ENCODE measurements around the gene MSRB3. TPM values are rescaled to one million over a fixed set of nuclear protein-coding genes. Genes with fewer than 3 reads are reported as not detected.
A peak's percentile ranks its signal among the peaks of the same experiment; 100 is the strongest.

MSRB3 gene
- total and polyA plus RNA-seq, 2 of the 4 experiments (the other 2 are of a cell fraction), result 31.7 to 35.7 TPM

DNA sequence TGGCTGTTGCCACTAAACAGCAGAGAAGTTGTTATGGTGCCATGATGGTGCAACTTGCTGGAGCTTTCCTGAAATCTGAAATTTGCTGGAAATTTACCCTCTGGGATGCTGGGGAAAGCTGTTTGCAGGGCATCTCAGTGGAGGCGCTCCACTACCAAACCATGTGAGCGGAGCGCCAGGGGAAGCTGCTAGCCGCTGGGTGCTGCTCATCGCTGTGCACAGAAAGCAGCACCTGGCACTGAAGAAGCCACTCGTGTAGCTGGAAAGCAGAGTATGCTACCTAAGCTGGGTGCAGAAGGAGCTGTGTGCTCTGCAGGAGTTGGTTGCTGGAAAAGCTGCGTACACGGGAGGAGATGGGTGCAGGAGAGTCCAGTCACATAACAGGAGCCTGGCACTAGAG, 53.0 kb downstream of the MSRB3 start:
- Histone ChIP-seq H3K9me1 (ENCODE audit: insufficient read depth, low read length) (0 out of 2 replicates have a peak, but pooled peaks cover 7% of the 10 kb centered on the region), H4K20me1 (ENCODE audit: insufficient read depth, low read length) (no peaks in the 10 kb centered on the region), H3K27me3 (ENCODE audit: control insufficient read depth, insufficient read depth, low read length) (no peaks in the 10 kb centered on the region), H3K36me3 (ENCODE audit: control insufficient read depth, insufficient read depth, low read length) (peaks cover 8% of the 10 kb centered on the region), H3K27ac (ENCODE audit: insufficient read depth, low read length) (peak overlapping the region; percentile 19; the same call in 1 of the 2 replicates), H3K4ac (ENCODE audit: low read depth, low read length) (no peak overlapping the region), H2BK20ac (ENCODE audit: low read depth, low read length) (no peak overlapping the region), H2AK9ac (replicated peaks; ENCODE audit: low read depth, low read length, poor library complexity) (no peak overlapping the region), H3K23ac (ENCODE audit: low read depth, low read length) (no peak overlapping the region), H4K91ac (ENCODE audit: insufficient read depth, low read depth, low read length) (no peak overlapping the region; the same call in 1 of the 2 replicates), H3K56ac (ENCODE audit: extremely low read depth, insufficient read depth, low read length) (no peak overlapping the region), H3K9ac (ENCODE audit: low read depth, low read length) (no peak overlapping the region), H3K18ac (ENCODE audit: low read depth, low read length) (no peak overlapping the region), H3K79me1 (ENCODE audit: low read depth in 1 of 2, low read length in 2 of 2) (peaks cover 3 to 13% of the 10 kb centered on the region in 2 experiments; a peak in 2 of 4 replicates), H2BK120ac (ENCODE audit: low read depth, low read length) (no peak overlapping the region), H2AFZ (replicated peaks; ENCODE audit: low read length, poor library complexity) (no peak overlapping the region), H3K4me3 (ENCODE audit: insufficient read depth, low read depth, low read length) (no peak overlapping the region), H3K4me2 (ENCODE audit: low read depth, low read length) (no peak overlapping the region), H3K14ac (replicated peaks; ENCODE audit: low read depth, low read length) (no peak overlapping the region), H4K5ac (ENCODE audit: low read depth, low read length) (0 out of 2 replicates have a peak overlapping the region, but pooled peaks have one; percentile 41), H2BK5ac (ENCODE audit: low read depth, low read length, poor library complexity, severe bottlenecking) (no peak overlapping the region), H3K9me3 (ENCODE audit: control insufficient read depth, insufficient read depth, low read length) (peaks cover 3% of the 10 kb centered on the region; the same call in 1 of the 2 replicates), H4K8ac (ENCODE audit: low read depth in 2 of 2, low read length in 2 of 2) (no peak overlapping the region), H3K4me1 (ENCODE audit: control insufficient read depth, insufficient read depth, low read length) (peaks cover 19% of the 10 kb centered on the region), H2BK15ac (ENCODE audit: low read depth, low read length) (no peak overlapping the region), H2AK5ac (ENCODE audit: low read depth, low read length) (0 out of 2 replicates have a peak overlapping the region, but pooled peaks have one; percentile 40)
- ChIA-PET CTCF (no interaction called here), POLR2A (ENCODE audit: unreplicated experiment) (no interaction called here)
- TF ChIP-seq, protein P1, sequence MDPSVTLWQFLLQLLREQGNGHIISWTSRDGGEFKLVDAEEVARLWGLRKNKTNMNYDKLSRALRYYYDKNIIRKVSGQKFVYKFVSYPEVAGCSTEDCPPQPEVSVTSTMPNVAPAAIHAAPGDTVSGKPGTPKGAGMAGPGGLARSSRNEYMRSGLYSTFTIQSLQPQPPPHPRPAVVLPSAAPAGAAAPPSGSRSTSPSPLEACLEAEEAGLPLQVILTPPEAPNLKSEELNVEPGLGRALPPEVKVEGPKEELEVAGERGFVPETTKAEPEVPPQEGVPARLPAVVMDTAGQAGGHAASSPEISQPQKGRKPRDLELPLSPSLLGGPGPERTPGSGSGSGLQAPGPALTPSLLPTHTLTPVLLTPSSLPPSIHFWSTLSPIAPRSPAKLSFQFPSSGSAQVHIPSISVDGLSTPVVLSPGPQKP (IDR thresholded peaks at IDR 0.05; ENCODE audit: borderline replicate concordance, low read depth, low read length), result no peak
- TF ChIP-seq RAD21 (IDR thresholded peaks at IDR 0.05; ENCODE audit: low read length), result no peak
- no peak for TF ChIP-seq FOS (IDR thresholded peaks at IDR 0.05; ENCODE audit: low read depth, low read length)
- no peak for TF ChIP-seq MAFK (IDR thresholded peaks at IDR 0.05; ENCODE audit: low read depth, low read length)
- no peak for TF ChIP-seq RCOR1 (IDR thresholded peaks at IDR 0.05; ENCODE audit: insufficient replicate concordance, low read length)
- TF ChIP-seq MXI1 (IDR thresholded peaks at IDR 0.05; ENCODE audit: borderline replicate concordance, low read depth, low read length), result no peak
- TF ChIP-seq SMC3 (IDR thresholded peaks at IDR 0.05; ENCODE audit: low read depth, low read length), result no peak
- no peak for TF ChIP-seq CEBPB (IDR thresholded peaks at IDR 0.05; ENCODE audit: low read depth, low read length)
- TF ChIP-seq RFX5 (IDR thresholded peaks at IDR 0.05; ENCODE audit: low read depth, low read length), result no peak
- TF ChIP-seq POLR2A (IDR thresholded peaks at IDR 0.05; ENCODE audit: low read depth, low read length), result no peak
- BruUV-seq (replicated peaks), result no TSS peak
- no peak for ATAC-seq (ENCODE audit: low read depth)
- DNase-seq, result no peak
- intact Hi-C loops (cut with micrococcal nuclease), result no loop called here
- in situ Hi-C loops (cut with MboI; ENCODE audit: low sequenced_read_pairs), result no loop called here
- WGBS, 2 experiments (ENCODE audit: extremely low coverage in 2 of 2, insufficient read length in 1 of 2), result 97% methylated on average over 7 of the region's 8 CpGs; no CpG with 5 or more reads in 1 of the 2 experiments
- dilution Hi-C loops (cut with HindIII; ENCODE audit: low sequenced_read_pairs, unreplicated experiment), result no loop called here

Data from IMR-90 (cell line).